Measurements from ENCODE around the gene TMEM95. TPM values are rescaled to one million over a fixed set of nuclear protein-coding genes. Genes with fewer than 3 reads are reported as not detected.
A peak's percentile ranks its signal among the peaks of the same experiment; 100 is the strongest.

The TMEM95 gene
- total RNA-seq, 1 experiment from 2014 or later = not detected

GRCh38 chr17:7326186-7326585 lies 28.8 kb upstream of the TMEM95 start:
- ATAC-seq = no peak
- Histone ChIP-seq H4K20me1 (ENCODE audit: low read length) (no peaks in the 10 kb centered on the region), H2AFZ (ENCODE audit: low read length) (no peak overlapping the region), H3K36me3 (ENCODE audit: low read depth, low read length) (0 out of 2 replicates have a peak, but pooled peaks cover 11% of the 10 kb centered on the region), H3K27me3 (ENCODE audit: low read length) (no peaks in the 10 kb centered on the region), H3K9ac (ENCODE audit: low read length) (no peak overlapping the region), H3K9me2 (replicated peaks; ENCODE audit: low read length) (no peaks in the 10 kb centered on the region), H3K4me3 (ENCODE audit: low read length) (no peak overlapping the region), H3K4me2 (ENCODE audit: low read length) (no peak overlapping the region), H3F3A (ENCODE audit: low read length, unreplicated experiment) (no peaks in the 10 kb centered on the region), H3K4me1 (ENCODE audit: insufficient read depth, low read length) (0 out of 2 replicates have a peak, but pooled peaks cover 6% of the 10 kb centered on the region), H3K27ac (ENCODE audit: low read length) (no peak overlapping the region), H3K9me3 (ENCODE audit: low read length) (no peaks in the 10 kb centered on the region), H3K79me2 (ENCODE audit: low read length) (peaks cover 16% of the 10 kb centered on the region)
- intact Hi-C loops (cut with micrococcal nuclease) = no loop called here
- POLR2A ChIA-PET (ENCODE audit: unreplicated experiment) = no interaction called here
- no peak for TF ChIP-seq EZH2phosphoT487 (IDR thresholded peaks at IDR 0.05; ENCODE audit: borderline replicate concordance, low read length)
- TF ChIP-seq EZH2 (IDR thresholded peaks at IDR 0.05; ENCODE audit: low read length, unreplicated experiment) = no peak
- TF ChIP-seq CTCF (conservative IDR thresholded peaks at IDR 0.05; ENCODE audit: low read depth, low read length) = no peak
- CTCF ChIA-PET = no interaction called here
- no peak for DNase-seq
- BruUV-seq (replicated peaks) = no TSS peak

- ChIA-PET POLR2A (ENCODE audit: unreplicated experiment) (no interaction called here), CTCF (no interaction called here)
- BruUV-seq (replicated peaks) = no TSS peak
- Histone ChIP-seq H2AFZ (ENCODE audit: low read length) (no peak overlapping the region), H3F3A (ENCODE audit: low read length, unreplicated experiment) (no peaks in the 10 kb centered on the region), H3K27ac (ENCODE audit: low read length) (no peak overlapping the region), H3K4me2 (ENCODE audit: low read length) (no peak overlapping the region), H3K79me2 (ENCODE audit: low read length) (peaks cover 16% of the 10 kb centered on the region), H4K20me1 (ENCODE audit: low read length) (no peaks in the 10 kb centered on the region), H3K9ac (ENCODE audit: low read length) (no peak overlapping the region), H3K4me1 (ENCODE audit: insufficient read depth, low read length) (0 out of 2 replicates have a peak, but pooled peaks cover 6% of the 10 kb centered on the region), H3K27me3 (ENCODE audit: low read length) (no peaks in the 10 kb centered on the region), H3K9me3 (ENCODE audit: low read length) (no peaks in the 10 kb centered on the region), H3K9me2 (replicated peaks; ENCODE audit: low read length) (no peaks in the 10 kb centered on the region), H3K4me3 (ENCODE audit: low read length) (no peak overlapping the region), H3K36me3 (ENCODE audit: low read depth, low read length) (0 out of 2 replicates have a peak, but pooled peaks cover 11% of the 10 kb centered on the region)
- ATAC-seq (no peak), DNase-seq (no peak)
- intact Hi-C loops (cut with micrococcal nuclease) = no loop called here
- no peak for TF ChIP-seq EZH2phosphoT487 (IDR thresholded peaks at IDR 0.05; ENCODE audit: borderline replicate concordance, low read length)
Measured at GRCh38 chr17:7327056-7327455, 27.9 kb upstream of the TMEM95 start.

GRCh38 chr17:7327501-7327900 lies 27.5 kb upstream of the TMEM95 start:
- ChIA-PET CTCF (no interaction called here), POLR2A (ENCODE audit: unreplicated experiment) (no interaction called here)
- no peaks in the 10 kb centered on the region for H3K27me3 ChIP-seq (ENCODE audit: low read length)
- ATAC-seq (no peak), DNase-seq (no peak)
- no peaks in the 10 kb centered on the region for H4K20me1 ChIP-seq (ENCODE audit: low read length)
- H3F3A ChIP-seq (ENCODE audit: low read length, unreplicated experiment) = no peaks in the 10 kb centered on the region
- intact Hi-C loops (cut with micrococcal nuclease) = no loop called here
- H3K9me2 ChIP-seq (replicated peaks; ENCODE audit: low read length) = no peaks in the 10 kb centered on the region
- no TSS peak for BruUV-seq (replicated peaks)
- H3K27ac ChIP-seq (ENCODE audit: low read length) = no peak overlapping the region
- H3K4me1 ChIP-seq (ENCODE audit: insufficient read depth, low read length) = 0 out of 2 replicates have a peak, but pooled peaks cover 6% of the 10 kb centered on the region
- peaks cover 16% of the 10 kb centered on the region for H3K79me2 ChIP-seq (ENCODE audit: low read length)
- no peak overlapping the region for H2AFZ ChIP-seq (ENCODE audit: low read length)
- H3K9ac ChIP-seq (ENCODE audit: low read length) = no peak overlapping the region
- H3K4me2 ChIP-seq (ENCODE audit: low read length) = peak overlapping the region; percentile 93
- no peak for TF ChIP-seq EZH2 (IDR thresholded peaks at IDR 0.05; ENCODE audit: low read length, unreplicated experiment)
- TF ChIP-seq EZH2phosphoT487 (IDR thresholded peaks at IDR 0.05; ENCODE audit: borderline replicate concordance, low read length) = no peak
- TF ChIP-seq CTCF (conservative IDR thresholded peaks at IDR 0.05; ENCODE audit: low read depth, low read length) = no peak
- no peak overlapping the region for H3K4me3 ChIP-seq (ENCODE audit: low read length)
- 0 out of 2 replicates have a peak, but pooled peaks cover 11% of the 10 kb centered on the region for H3K36me3 ChIP-seq (ENCODE audit: low read depth, low read length)
- no peaks in the 10 kb centered on the region for H3K9me3 ChIP-seq (ENCODE audit: low read length)
